HG03139 (cell line): ENCODE results near the gene SLC9A3.

Source experiments
- ATAC-seq: cut with Tn5 transposase; IDR thresholded peaks from one replicate; pipeline ENCODE4 v1.9.1; 2021; ENCODE audit not compliant: unreplicated experiment

SLC9A3 gene

GRCh38 chr5:464843-465590 lies 59.2 kb downstream of the SLC9A3 start:
- ATAC-seq: no peak

- no peak for ATAC-seq
Observed at GRCh38 chr5:464446-464842, 59.8 kb downstream of the SLC9A3 start.

GRCh38 chr5:463952-464351 lies 60.3 kb downstream of the SLC9A3 start:
- ATAC-seq: no peak

GRCh38 chr5:463301-463700 lies 60.9 kb downstream of the SLC9A3 start:
- ATAC-seq: no peak

- no peak for ATAC-seq
Observed at GRCh38 chr5:462051-462481, 62.2 kb downstream of the SLC9A3 start.

- no peak for ATAC-seq
Observed at GRCh38 chr5:460273-460625, 64.0 kb downstream of the SLC9A3 start.

GRCh38 chr5:459562-460272 lies 64.5 kb downstream of the SLC9A3 start:
- no peak for ATAC-seq

- ATAC-seq: no peak
Observed at GRCh38 chr5:458547-459353, 65.5 kb downstream of the SLC9A3 start.

GRCh38 chr5:457195-457961 lies 66.9 kb downstream of the SLC9A3 start:
- ATAC-seq: no peak

- ATAC-seq: no peak
Observed at GRCh38 chr5:456351-457194, 67.7 kb downstream of the SLC9A3 start.

- no peak for ATAC-seq
Observed at GRCh38 chr5:455806-456205, 68.4 kb downstream of the SLC9A3 start.

GRCh38 chr5:454936-455335 lies 69.3 kb downstream of the SLC9A3 start:
- no peak for ATAC-seq

GRCh38 chr5:453725-454481 lies 70.3 kb downstream of the SLC9A3 start:
- ATAC-seq: no peak

GRCh38 chr5:452978-453710 lies 71.1 kb downstream of the SLC9A3 start:
- ATAC-seq: no peak

- no peak for ATAC-seq
Observed at GRCh38 chr5:451587-452458, 72.4 kb downstream of the SLC9A3 start.

GRCh38 chr5:449151-449550 lies 75.1 kb downstream of the SLC9A3 start:
- ATAC-seq: no peak

GRCh38 chr5:448766-449090 lies 75.5 kb downstream of the SLC9A3 start:
- no peak for ATAC-seq
